GM21447 (cell line): Measurements from ENCODE around the gene LRRC8E.
"Not testable (repeated sequence)": the region's sequence is repeated elsewhere in the genome, so short reads cannot be mapped to it uniquely, and the experiment has no call there.

Experiments used
- ATAC-seq: cut with Tn5 transposase; IDR thresholded peaks from one replicate; pipeline ENCODE4 v1.9.1; 2021; ENCODE audit not compliant: unreplicated experiment

The LRRC8E gene

DNA sequence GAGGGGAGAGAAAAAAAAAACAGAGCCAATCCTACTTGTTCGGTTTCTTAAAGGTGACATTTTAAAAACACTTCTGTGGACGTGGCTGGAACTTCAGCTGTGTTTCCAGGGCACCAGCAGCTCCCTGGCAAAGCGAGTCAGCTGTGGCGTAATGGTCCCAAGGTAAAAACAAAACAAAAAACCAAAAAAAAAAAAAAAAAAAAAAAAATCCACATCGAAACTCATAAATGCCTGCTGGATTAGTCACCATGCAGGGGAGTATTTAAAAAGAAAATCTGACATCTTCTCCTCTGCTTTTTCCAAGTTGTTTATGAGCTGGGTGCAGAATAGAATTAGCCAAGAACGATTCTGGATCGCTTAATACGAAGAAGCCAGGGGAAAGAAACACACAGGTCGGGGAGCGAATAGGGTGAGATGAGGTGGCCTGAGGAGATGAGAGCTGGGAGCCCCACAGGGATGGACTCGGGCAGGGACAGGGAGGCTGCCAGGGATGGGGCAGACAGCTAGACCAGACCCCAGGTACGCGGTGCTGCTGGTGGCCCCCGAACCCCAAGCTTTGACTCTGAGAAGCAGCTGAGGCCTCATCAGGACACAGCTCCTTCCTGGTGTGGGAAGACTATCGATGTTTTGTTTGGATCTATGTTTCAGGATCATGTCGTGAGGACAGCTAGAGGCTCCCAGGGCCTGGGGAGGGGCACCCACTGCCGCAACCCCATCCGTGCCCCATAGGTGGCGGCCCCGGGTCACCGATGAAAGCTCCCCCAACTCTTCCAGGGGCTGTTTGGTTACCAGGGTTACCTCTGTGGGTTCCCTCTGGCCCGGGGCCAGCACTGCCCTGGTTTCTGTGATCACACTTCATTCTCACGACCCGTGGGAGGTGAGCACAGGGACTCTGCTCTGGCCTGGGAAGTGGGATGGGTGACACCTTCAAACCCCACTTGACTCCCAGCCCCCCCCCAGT, 40.7 kb downstream of the LRRC8E start:
- no peak for ATAC-seq

DNA sequence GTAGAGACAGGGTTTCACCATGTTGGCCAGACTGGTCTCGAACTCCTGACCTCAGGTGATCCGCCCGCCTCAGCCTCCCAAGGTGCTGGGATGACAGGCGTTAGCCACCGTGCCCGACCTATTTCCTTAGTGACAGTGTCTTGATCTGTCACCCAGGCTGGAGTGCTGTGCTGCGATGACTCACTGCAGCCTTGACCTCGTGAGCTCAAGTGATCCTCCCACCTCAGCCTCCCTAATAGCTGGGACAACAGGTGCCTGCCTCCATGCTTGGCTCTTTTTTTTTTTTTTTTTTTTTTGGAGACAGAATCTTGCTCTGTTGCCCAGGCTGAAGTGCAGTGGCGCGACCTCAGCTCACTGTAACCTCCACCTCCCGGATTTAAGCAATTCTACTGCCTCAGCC, 41.7 kb downstream of the LRRC8E start:
- not testable (repeated sequence) for ATAC-seq

DNA sequence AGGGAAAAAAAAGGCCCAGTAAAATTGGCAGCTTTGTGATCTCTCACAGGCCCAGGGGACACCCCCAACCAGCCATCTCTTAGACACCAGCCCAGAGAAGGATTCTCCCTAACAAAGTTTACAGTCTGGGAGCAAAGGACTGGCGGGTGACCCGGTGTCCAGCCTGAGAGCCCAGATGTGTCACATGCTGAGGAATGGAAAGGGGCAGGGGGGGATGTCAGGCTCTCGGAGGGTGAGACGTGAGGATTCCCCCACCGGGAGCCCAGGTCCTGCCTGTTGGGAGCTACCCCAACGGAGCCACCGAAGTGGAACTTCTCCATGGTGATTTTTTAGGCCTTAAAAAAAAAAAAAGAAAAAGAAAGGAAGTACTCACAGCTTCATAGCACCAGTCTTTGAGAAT, 42.5 kb downstream of the LRRC8E start:
- ATAC-seq, result no peak

DNA sequence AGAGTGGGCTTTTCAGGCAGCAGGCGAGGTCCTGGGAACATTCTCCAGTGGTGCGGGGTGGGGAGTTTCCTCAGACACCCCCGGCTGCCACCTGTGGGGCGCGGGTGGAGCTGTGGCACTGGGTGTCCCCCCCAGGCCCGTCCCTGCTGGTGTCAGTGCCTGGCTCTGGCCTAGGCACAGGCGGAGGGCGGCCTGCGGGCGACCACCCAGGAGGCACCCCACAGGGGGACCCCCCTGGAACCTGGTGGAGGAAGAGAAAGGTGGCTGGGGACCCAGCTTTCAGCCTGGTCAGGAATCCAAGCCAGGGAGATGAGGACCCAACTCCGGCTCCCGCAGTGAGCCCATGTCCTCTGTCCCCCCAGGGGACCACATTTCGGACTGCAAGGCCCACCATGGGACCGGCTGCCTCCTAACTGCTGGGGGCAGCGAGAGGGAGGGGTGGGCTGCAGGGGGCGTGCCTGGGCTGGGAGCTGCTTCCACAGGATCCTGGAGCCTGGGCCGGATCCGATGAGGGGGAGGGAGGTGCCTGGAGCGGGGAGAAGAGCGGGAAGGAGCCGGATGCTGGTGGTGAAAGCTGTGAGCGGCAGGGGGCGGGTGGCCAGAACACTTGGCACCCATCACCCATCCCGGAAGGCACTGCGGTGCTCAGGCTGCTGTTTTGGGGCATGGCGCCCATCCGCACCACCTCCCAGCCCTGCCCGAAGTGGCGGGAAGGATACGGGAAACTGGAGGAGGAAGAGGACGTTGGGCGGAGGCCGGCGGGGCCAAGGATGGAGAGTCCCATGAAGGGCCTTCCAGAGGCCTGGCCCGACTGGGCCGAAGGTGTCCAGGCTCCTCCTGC, 43.1 kb downstream of the LRRC8E start:
- no peak for ATAC-seq

DNA sequence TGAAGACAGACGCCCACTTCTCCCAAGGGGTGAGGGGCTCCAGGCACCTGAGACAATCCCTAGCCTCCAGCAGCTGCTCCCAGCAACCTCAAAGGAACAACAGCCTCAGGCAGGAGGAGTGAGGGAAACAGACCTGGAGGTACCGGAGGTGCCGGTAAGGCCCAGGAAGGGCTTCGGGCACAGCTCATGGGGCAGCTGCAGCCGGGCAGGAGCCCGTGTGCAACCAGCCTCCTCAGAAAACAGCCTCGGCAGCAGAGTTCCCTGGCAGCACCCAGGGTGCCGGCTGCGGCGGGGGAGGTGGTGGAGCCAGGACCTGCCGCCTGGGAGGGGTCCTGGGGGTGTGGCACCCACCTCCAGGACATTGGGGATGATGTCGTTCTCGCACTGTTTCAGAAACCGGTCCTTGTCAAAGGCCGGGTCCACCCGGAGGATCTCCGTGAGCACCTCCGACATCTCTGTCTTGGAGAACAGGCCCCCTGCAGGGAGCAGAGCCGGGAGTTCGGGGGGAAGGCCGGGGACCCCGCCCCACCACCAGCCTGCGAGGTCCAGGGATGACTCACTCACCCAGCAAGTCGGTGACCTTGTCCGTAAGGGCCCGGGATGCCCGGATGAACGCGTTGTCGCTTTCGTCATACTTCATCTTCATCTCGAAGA, 44.1 kb downstream of the LRRC8E start:
- no peak for ATAC-seq

DNA sequence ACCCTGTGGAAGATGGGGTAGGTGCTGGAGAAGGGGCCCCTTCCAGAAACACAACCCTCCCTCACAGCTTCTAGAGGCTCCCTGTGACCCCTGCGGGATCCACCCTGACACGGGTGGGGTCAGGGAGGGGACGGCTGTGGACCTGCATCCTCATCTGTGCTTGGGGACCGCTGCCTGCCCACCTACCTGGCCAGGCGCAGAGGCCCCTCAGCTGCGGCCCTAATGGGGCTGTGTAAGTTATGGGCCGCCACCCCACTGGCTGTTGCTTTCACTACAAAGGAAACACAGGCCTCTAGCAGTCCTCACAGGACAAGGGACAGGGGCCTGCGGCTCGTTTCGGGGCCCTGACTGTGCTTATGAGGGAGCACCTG, 44.6 kb downstream of the LRRC8E start:
- no peak for ATAC-seq

DNA sequence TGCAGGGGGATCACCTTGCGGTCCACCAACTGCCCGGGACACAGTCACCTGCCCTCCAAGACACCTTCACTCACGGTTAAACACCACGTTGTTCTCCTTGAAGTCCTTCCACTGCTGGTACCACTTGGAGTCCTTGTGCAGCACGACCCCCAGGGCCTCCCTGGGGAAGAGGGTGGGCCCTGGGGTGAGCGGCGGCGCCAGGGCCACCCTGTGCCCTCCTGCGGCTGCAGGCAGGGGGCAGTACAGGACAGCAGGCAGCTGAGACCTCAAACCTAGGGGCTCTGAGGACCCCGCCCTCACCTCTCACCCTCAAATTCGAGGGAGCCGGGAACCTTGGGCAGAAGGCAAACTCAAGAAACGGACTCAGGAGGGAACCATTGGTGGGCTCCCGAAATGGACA, 45.1 kb downstream of the LRRC8E start:
- ATAC-seq, result no peak

DNA sequence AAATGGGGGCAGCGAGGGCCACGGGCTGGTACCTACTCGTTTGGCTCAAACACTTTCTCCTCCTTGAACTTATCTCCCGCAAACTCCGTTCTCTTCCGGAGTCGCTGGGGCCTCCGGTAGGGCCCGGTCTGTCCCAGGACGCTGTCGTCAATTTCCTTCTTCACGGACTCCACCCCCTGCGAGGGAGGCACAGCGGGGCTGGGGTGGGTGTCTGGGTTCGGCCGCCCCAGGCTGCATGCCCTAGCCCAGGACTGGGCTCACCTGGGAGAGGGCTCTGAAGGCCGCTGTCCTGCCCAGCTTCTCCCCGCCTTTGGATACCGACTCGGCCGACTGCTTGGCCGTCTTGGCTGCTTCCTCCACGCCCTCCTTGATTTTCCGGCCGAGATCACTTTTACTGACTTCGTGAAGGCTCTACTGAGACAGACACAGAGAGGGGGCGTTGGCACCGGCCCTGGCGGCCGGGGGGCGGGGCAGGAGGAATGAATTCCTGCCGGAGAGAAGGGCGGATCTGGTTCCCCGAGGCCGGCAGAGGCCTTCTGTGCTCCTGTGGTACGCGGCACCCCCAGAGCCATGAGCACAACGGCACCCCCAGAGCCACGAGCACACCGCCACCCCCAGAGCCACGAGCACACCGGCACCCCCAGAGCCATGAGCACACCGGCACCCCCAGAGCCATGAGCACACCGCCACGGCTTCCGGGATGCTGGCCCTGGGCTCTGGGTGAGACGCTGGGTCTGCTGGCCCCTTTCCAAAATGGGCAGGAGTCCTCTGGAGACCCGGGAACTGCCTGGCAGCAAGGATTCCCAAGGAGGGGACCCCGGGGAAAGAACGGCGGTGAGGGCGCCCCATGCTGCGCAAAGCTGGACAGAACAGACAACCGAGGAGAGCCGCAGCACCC, 45.8 kb downstream of the LRRC8E start:
- no peak for ATAC-seq

DNA sequence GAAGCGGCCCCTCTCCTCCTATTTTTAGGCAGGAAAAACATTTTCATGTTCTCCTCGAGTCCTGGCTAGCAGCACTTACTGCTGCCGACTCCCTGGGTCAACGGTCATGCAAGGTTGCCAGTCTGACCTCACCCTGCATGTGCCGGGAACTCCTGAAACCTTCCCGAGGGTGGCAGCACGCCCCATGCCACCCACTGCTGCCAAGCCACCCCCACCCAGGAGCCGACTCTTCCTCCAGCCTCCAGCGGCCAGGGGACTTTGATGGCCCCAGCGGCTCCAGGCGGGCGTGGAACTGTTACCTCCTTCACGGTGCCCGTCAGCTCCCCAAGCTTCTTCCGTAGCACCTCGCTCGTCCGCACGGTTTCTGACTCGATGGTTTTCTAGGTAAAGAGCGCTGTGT, 46.5 kb downstream of the LRRC8E start:
- ATAC-seq, result no peak

DNA sequence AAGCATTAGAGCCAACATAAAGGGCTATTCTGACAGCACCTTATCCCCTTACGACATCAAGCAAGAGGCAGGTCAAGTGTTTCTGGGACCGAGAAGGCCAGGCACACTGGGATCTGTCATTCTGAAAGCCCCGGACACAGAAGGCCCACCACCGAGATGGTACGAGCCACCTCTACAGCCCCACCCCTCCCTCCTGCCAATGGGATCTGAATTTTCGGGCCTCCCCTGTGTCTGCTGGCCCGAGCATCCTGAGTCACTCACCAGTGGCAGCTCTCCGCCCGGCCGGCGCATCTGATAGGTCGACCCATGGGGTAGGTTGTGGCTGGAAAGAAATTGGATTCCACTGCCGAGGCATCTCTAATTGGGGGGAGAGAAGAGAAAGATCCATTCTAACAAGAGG, 52.5 kb downstream of the LRRC8E start:
- no peak for ATAC-seq

DNA sequence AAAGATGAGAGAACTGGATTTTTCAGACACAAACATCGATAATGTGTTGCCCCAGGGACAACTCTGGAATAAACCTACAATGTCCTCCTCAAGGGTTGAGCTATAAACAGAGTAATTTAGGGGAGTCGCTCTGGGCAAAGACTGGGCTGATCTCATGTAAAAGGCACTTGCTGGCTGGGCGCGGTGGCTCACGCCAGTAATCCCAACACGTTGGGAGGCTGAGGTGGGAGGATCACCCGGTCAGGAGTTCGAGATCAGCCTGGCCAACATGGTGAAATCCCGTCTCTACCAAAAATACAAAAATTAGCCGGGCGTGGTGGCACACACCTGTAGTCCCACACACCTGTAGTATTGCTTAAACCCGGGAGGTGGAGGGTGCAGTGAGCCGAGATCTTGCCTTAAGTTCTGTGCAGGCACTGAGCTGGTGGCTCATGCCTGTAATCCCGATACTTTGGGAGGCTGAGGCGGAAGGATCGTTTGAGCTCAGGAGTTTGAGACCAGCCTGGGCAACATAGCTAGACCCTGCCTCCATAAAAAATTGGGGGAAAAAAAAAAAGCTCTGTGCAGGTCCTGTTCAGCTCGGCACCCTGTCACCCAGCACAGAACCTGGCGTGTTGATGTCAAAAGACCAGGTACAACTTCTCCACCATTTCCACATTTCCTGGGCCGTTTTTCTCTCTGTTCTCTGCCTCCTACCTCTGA, 53.7 kb downstream of the LRRC8E start:
- ATAC-seq, result no peak

DNA sequence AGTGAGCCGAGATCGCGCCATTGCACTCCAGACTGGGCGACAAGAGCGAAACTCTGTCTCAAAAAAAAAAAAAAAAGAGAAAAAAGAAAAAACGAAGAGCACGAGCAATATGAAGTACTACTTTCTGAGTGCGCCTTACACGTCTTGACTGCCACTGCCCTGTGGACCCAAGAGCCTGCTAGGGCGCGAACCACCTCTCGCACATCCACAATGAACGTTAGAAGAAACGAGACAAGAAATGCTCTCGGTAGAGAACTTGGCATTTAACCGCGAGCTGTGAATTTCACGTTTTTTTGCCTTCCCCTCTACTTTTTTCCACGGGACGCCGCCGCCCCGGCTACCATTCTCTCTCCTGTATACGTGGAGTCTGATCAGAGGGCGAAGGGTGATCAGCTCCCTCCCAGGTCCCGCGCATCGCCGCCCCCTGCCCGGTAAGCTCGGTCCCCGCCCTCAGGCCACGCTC, 54.7 kb downstream of the LRRC8E start:
- no peak for ATAC-seq

DNA sequence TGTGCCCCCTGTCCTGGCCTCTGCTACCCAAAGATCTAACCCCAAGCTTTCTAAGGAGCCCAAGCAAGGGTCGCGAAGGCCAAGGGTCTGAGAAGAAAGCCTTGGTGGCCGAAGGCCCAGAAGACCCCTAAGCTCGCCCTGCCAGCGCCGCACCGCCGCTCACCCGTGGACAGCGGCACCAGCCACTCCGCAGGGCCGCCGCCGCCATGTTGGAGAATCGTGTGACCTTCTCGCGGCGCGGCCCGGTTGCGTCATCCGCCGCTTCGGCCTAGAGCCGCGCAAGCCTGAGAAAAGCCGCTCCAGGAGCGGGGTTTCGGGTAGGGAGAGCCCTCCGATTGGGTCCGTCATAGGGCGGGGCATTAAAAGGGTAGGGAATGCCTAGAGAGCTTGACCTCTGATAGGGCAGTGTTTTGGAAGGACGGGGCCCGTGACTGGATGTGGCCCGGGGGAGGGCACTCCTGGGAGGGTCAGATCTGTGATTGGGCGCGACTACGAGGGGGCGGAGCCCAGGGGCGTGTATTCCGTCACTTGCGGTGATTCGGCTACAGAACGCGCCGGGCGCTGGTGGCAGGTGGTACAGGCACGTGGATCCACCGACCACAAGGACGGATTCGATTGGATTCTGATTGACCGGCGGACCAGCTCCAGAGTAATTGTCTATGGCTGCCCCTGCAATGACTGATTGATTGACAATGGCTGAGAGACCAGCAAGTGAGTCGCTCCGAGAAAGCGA, 55.3 kb downstream of the LRRC8E start, which contains the start of gene TIMM44:
Gene TIMM44, minus strand, starts transcription at position 223 of the 733 bp plus-strand sequence. Its CDS starts 15 bp downstream, at position 208.
- ATAC-seq, result peak; percentile 95

DNA sequence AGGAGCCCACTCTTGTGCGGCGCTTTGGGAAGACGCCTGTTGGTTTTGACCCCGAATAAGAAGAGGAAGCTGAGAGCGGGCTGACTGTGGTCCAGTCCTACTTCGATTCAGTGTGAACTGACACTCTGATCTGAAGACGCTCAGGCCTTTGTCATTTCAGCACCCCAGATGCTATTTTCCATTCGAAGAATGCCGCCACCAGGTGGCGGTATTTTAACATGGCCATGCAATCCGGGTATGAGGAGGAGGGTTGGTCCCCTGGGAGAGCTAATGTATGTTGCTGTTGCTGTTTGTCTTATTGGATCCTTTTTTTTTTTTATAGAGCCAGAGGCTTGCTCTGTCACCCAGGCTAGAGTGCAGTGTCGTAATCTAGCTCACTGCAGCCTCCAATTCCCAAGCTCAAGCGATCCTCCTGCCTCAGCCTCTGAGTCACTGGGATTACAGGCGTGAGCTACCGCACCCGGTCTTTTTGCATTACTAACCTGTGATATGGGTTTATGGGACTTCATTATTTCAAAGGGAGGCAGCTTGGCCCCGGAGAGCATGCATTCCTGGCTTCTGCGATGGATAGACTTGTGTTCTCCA, 56.0 kb downstream of the LRRC8E start:
- peak; percentile 38 for ATAC-seq

DNA sequence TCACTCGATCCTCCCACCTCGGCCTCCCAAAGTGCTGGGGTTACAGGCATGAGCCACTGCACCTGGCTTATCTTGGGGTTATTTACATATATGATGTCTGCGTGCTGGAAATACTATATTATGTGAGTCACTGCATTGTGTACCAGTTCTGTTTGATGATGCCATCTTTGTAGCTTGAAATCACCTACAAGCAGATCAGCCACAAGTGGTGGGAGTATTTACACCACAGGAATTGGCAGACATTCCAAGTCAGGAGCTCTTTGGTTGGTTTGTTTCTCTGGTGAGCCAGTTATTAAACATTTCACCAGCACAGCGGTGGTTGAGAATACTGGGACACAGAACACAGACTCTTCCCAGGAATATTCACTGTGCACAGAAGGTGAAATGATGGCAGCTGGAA, 59.6 kb downstream of the LRRC8E start:
- ATAC-seq, result no peak
